ENCODE results near the gene CSDE1. TPM values are rescaled to one million over a fixed set of nuclear protein-coding genes. Genes with fewer than 3 reads are reported as not detected.

The CSDE1 gene
- total RNA-seq, 1 donor from 2014 or later = 606 TPM

DNA sequence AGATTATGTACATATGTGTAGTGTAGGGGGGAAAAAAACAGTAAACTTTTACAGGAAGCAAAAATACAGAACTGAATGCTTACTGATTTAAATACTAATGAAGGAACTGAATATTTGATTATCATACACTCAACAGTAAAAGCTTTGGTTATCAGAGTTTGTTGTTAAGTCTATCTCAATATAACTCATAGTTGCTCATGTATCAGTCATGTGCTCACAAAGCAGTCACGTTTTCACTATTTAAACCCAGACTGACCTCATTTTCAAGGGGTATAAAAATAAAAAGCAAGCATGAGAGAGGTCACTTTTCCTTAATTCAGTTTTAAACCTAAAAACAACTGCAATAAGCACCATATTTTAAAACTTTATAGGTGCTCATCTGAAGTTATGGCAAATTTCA, 34.3 kb downstream of the CSDE1 start:
- TF ChIP-seq CTCF (IDR thresholded peaks at IDR 0.05; ENCODE audit: unreplicated experiment) = no peak
- Mint-ChIP-seq H3K27ac (no peak overlapping the region), H3K27me3 (no peaks in the 10 kb centered on the region), H3K36me3 (ENCODE audit: insufficient read depth) (peaks cover 36% of the 10 kb centered on the region), H3K9me3 (ENCODE audit: low read depth) (no peaks in the 10 kb centered on the region), H3K4me3 (ENCODE audit: low read depth) (no peak overlapping the region), H3K4me1 (ENCODE audit: low read depth) (no peaks in the 10 kb centered on the region)
- no peak for DNase-seq (ENCODE audit: low spot score, unreplicated experiment)

GRCh38 chr1:114720492-114720891, 37.3 kb downstream of the CSDE1 start:
- no peak overlapping the region for H3K27ac Mint-ChIP-seq

DNA sequence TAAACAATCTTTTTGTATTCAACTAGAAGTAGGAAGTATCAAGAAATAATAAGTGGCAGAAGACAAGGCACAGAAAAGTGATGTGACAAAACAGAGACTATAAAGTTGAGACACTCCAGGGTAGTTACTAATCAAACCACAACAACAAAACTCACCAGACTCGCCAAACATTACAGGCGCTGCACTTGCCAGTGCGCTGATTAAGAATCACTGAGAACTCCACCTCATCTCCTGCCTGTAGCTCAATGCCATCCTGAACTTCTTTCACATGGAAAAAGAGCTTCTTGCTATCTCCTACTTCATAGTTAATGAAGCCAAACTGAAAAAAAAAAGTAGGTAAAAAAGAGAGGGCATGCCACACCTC, 38.4 kb downstream of the CSDE1 start:
- H3K9me3 Mint-ChIP-seq (ENCODE audit: low read depth) = no peaks in the 10 kb centered on the region
- H3K27me3 Mint-ChIP-seq = no peaks in the 10 kb centered on the region
- no peak for TF ChIP-seq CTCF (IDR thresholded peaks at IDR 0.05; ENCODE audit: unreplicated experiment)
- H3K4me1 Mint-ChIP-seq (ENCODE audit: low read depth) = peaks cover 6% of the 10 kb centered on the region
- no peak overlapping the region for H3K27ac Mint-ChIP-seq
- H3K4me3 Mint-ChIP-seq (ENCODE audit: low read depth) = no peak overlapping the region
- peaks cover 26% of the 10 kb centered on the region for H3K36me3 Mint-ChIP-seq (ENCODE audit: insufficient read depth)
- no peak for DNase-seq (ENCODE audit: low spot score, unreplicated experiment)

More at GRCh38 chr1:114720492-114720891, 37.3 kb downstream of the CSDE1 start:
- DNase-seq (ENCODE audit: low spot score, unreplicated experiment) = no peak
- no peak overlapping the region for H3K4me3 Mint-ChIP-seq (ENCODE audit: low read depth)
- no peaks in the 10 kb centered on the region for H3K9me3 Mint-ChIP-seq (ENCODE audit: low read depth)
- TF ChIP-seq CTCF (IDR thresholded peaks at IDR 0.05; ENCODE audit: unreplicated experiment) = no peak
- peaks cover 6% of the 10 kb centered on the region for H3K4me1 Mint-ChIP-seq (ENCODE audit: low read depth)
- H3K27me3 Mint-ChIP-seq = no peaks in the 10 kb centered on the region
- H3K36me3 Mint-ChIP-seq (ENCODE audit: insufficient read depth) = peaks cover 29% of the 10 kb centered on the region

DNA sequence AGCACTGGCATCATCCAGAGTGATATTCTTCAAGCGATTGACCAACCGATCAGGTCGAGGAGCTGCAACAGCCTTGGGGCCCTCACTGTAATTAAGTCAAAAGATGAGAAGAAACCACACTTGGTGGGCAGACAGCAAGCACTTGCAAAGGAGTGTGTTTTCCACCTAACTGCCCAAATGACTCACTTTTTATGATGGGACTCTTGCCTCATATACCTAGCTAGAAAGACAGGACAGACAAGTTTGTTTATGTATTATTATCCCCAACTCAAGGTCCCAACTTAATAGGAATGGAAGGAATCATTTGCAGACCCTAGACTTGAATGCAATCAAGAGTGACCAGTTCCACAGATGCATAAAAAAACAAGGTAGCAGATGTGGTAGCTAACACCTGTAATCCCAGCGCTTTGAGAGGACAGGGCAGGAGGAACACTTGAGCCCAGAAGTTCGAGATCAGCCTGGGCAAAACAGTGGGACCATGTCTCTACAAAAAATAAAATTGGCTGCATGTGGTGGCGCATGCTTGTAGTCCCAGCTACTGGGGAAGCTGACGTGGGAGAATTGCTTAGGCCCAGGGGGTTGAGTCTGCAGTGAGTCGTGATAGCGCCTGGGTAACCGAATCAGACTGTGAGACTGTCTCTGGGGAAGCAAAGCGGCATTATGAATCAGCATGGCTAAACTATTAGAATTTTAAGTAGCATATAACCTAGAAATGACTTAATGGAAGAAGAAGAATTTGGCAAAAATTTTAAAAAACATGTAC, 38.9 kb downstream of the CSDE1 start:
- no peak for DNase-seq (ENCODE audit: low spot score, unreplicated experiment)
- TF ChIP-seq CTCF (IDR thresholded peaks at IDR 0.05; ENCODE audit: unreplicated experiment) = no peak
- Mint-ChIP-seq H3K4me1 (ENCODE audit: low read depth) (peaks cover 6% of the 10 kb centered on the region), H3K9me3 (ENCODE audit: low read depth) (no peaks in the 10 kb centered on the region), H3K4me3 (ENCODE audit: low read depth) (no peak overlapping the region), H3K27ac (no peak overlapping the region), H3K27me3 (no peaks in the 10 kb centered on the region), H3K36me3 (ENCODE audit: insufficient read depth) (peaks cover 23% of the 10 kb centered on the region)

DNA sequence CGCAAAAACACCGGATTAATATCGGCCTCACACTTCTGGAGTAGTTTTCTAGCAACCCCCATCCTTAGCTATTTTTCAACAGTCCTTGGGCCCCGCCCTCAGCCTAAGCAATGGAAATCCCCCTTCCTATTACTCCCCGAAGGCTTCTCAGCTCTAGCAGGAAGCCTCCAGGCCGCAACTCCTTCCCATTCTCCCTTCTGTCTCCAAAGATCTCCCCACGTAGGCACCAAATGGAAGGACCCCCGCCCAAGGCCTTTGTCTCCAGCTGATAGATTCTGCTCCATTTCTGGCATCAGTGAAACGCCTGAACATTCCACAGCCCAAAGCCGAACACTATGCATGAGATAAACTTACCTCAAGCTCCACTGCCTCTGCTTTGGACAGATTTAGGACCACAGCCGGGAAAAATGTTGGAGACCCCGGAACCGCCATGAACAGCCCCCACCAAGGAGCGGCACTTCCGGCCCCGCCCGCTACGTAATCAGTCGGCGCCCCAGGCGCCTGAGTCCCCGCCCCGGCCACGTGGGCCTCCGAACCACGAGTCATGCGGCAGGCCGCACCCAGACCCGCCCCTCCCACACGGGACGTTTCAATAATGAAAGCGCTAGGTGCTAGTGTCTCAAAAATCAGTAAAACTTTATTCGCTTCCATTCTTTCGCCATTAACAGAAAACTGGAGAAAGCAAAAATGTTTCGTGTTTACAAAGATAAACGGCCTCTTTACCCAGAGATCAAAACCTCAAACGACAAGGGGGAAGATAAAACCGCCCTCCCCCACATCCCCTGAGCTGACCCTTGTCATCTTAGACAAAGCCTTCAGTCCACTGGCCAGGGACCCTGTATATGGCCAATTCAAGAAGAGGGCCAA, 41.2 kb downstream of the CSDE1 start, which contains the start of gene NRAS:
NRAS (minus strand) TSS at position 468 of the 867 bp plus-strand sequence. CDS start 611 bp downstream, outside the sequence.
- H3K4me1 Mint-ChIP-seq (ENCODE audit: low read depth) = peaks cover 6% of the 10 kb centered on the region
- DNase-seq (ENCODE audit: low spot score, unreplicated experiment) = peak; percentile 88
- H3K27me3 Mint-ChIP-seq = no peaks in the 10 kb centered on the region
- peak within 1 kb of the TSS; percentile 99 for H3K4me3 Mint-ChIP-seq (ENCODE audit: low read depth)
- no peak for TF ChIP-seq CTCF (IDR thresholded peaks at IDR 0.05; ENCODE audit: unreplicated experiment)
- peaks cover 16% of the 10 kb centered on the region for H3K36me3 Mint-ChIP-seq (ENCODE audit: insufficient read depth)
- no peaks in the 10 kb centered on the region for H3K9me3 Mint-ChIP-seq (ENCODE audit: low read depth)
- H3K27ac Mint-ChIP-seq = peak within 1 kb of the TSS; percentile 99
